ENCODE data around the gene CCDC15. TPM values are rescaled to one million over a fixed set of nuclear protein-coding genes. Genes with fewer than 3 reads are reported as not detected.

The CCDC15 gene
- total and polyA plus RNA-seq, 2 donors (not counting 1 experiment from before 2014, with no cell fraction given): 0.31 to 1.8 TPM

DNA sequence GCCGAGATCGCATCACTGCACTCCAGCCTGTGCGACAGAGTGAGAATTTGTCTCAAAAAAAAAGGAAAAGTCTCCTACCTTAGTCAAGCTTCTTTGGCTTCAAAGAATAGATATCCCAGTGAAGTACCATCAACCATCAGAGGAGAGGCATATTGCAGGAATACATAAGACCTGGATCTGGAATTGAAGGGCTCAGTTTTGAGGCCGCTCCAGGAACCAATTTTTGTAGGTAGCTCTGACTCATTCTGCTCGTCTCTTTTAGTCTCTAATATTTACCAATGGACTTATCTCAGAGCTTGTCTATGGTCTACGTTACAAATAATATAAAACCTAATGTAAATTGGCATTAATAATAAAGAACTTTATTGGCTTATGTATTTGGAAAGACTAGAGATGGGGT is 8.2 kb upstream of the CCDC15 start:
- peaks cover 0 to 6% (median 3%) of the 10 kb centered on the region in 3 donors for H3K9me3 ChIP-seq (ENCODE audit: control extremely low read depth in 1 of 3, control insufficient read depth in 2 of 3, insufficient read depth in 1 of 3, low read length in 2 of 3)
- H3K4me2 ChIP-seq (replicated peaks; ENCODE audit: low read depth, low read length, poor library complexity, severe bottlenecking): no peak overlapping the region
- POLR2A ChIA-PET: no interaction called here
- H3K79me2 ChIP-seq (ENCODE audit: control insufficient read depth, insufficient read depth, low read length): no peaks in the 10 kb centered on the region
- ATAC-seq (ENCODE audit: low read depth): no peak
- no peak overlapping the region for H3K27ac ChIP-seq (ENCODE audit: low read length in 2 of 2)
- peaks cover 6% of the 10 kb centered on the region for H3K9me3 Mint-ChIP-seq (ENCODE audit: insufficient read depth)
- no peak for TF ChIP-seq EZH2 (IDR thresholded peaks at IDR 0.05; ENCODE audit: borderline replicate concordance, insufficient read depth, low read depth, low read length, poor library complexity, severe bottlenecking)
- TF ChIP-seq, protein P1, sequence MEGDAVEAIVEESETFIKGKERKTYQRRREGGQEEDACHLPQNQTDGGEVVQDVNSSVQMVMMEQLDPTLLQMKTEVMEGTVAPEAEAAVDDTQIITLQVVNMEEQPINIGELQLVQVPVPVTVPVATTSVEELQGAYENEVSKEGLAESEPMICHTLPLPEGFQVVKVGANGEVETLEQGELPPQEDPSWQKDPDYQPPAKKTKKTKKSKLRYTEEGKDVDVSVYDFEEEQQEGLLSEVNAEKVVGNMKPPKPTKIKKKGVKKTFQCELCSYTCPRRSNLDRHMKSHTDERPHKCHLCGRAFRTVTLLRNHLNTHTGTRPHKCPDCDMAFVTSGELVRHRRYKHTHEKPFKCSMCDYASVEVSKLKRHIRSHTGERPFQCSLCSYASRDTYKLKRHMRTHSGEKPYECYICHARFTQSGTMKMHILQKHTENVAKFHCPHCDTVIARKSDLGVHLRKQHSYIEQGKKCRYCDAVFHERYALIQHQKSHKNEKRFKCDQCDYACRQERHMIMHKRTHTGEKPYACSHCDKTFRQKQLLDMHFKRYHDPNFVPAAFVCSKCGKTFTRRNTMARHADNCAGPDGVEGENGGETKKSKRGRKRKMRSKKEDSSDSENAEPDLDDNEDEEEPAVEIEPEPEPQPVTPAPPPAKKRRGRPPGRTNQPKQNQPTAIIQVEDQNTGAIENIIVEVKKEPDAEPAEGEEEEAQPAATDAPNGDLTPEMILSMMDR (IDR thresholded peaks at IDR 0.05): no peak
- CTCF ChIA-PET: no interaction called here
- no peaks in the 10 kb centered on the region for H3K36me3 ChIP-seq (replicated peaks in 1 of 2; ENCODE audit: control extremely low read depth in 1 of 2, control insufficient read depth in 1 of 2, extremely low read depth in 1 of 2, insufficient read depth in 2 of 2, low read length in 1 of 2)
- H3K4me1 ChIP-seq (ENCODE audit: control insufficient read depth in 2 of 2, insufficient read depth in 2 of 2, low read length in 2 of 2): no peaks in the 10 kb centered on the region
- no peak overlapping the region for H3K4me3 ChIP-seq (ENCODE audit: control extremely low read depth in 1 of 5, extremely low read depth in 1 of 5, insufficient read depth in 1 of 5, low read depth in 2 of 5, low read length in 4 of 5)
- H3K27ac Mint-ChIP-seq: no peak overlapping the region
- no peak overlapping the region for H3K9ac ChIP-seq (ENCODE audit: low read length)
- peaks cover 30% of the 10 kb centered on the region for H3K27me3 Mint-ChIP-seq
- WGBS (ENCODE audit: insufficient coverage): no CpG with 5 or more reads among the region's 6 CpGs
- intact Hi-C loops (cut with micrococcal nuclease): no loop called here
- no peak overlapping the region for H3K4me3 Mint-ChIP-seq
- no peaks in the 10 kb centered on the region for H3K4me1 Mint-ChIP-seq
- DNase-seq: no peak
- peaks cover 0 to 11% (median 9%) of the 10 kb centered on the region in 4 experiments for H3K27me3 ChIP-seq (replicated peaks in 1 of 4; ENCODE audit: control extremely low read depth in 1 of 4, control insufficient read depth in 3 of 4, insufficient read depth in 4 of 4, low read length in 3 of 4)
- H2AFZ ChIP-seq (ENCODE audit: insufficient read depth, low read depth, low read length, poor library complexity, severe bottlenecking): no peak overlapping the region
- H4K20me1 ChIP-seq (ENCODE audit: control insufficient read depth, insufficient read depth, low read length, poor library complexity, severe bottlenecking): no peaks in the 10 kb centered on the region

DNA sequence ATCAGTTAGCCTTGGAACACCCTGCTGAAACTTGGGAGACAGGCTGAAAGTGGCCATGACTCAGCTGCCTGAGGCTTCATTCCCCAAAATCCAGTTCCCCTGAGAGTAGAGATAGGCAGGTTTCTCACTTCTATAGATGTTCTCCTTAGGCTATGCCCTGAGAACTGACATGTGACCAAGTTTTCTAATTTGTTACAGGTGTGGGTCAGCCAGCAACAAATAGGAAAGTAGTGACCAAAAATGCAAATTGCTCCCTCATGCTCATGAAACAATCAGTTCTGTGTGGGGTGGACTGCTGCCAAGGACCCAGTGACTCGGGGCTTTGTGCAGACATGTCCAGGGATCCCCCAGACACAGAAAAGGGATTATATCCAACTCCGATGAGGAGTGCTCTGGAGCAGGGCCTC is 7.3 kb upstream of the CCDC15 start:
- no peaks in the 10 kb centered on the region for H3K79me2 ChIP-seq (ENCODE audit: control insufficient read depth, insufficient read depth, low read length)
- Mint-ChIP-seq H3K27me3 (peaks cover 26% of the 10 kb centered on the region), H3K4me3 (no peak overlapping the region), H3K27ac (no peak overlapping the region), H3K4me1 (no peaks in the 10 kb centered on the region), H3K9me3 (ENCODE audit: insufficient read depth) (peaks cover 6% of the 10 kb centered on the region)
- TF ChIP-seq, protein P1 (IDR thresholded peaks at IDR 0.05): no peak
- no peak for TF ChIP-seq EZH2 (IDR thresholded peaks at IDR 0.05; ENCODE audit: borderline replicate concordance, insufficient read depth, low read depth, low read length, poor library complexity, severe bottlenecking)
- ATAC-seq (ENCODE audit: low read depth) (no peak), DNase-seq (no peak)
- no peak overlapping the region for H3K27ac ChIP-seq (ENCODE audit: low read length in 2 of 2)
- no peak overlapping the region for H3K4me3 ChIP-seq (ENCODE audit: control extremely low read depth in 1 of 5, extremely low read depth in 1 of 5, insufficient read depth in 1 of 5, low read depth in 2 of 5, low read length in 4 of 5)
- WGBS (ENCODE audit: insufficient coverage): 50% methylated on average over 2 of the region's 2 CpGs
- H3K36me3 ChIP-seq (replicated peaks in 1 of 2; ENCODE audit: control extremely low read depth in 1 of 2, control insufficient read depth in 1 of 2, extremely low read depth in 1 of 2, insufficient read depth in 2 of 2, low read length in 1 of 2): no peaks in the 10 kb centered on the region
- no peak overlapping the region for H3K9ac ChIP-seq (ENCODE audit: low read length)
- ChIA-PET CTCF (no interaction called here), POLR2A (no interaction called here)
- intact Hi-C loops (cut with micrococcal nuclease): no loop called here
- H3K4me1 ChIP-seq (ENCODE audit: control insufficient read depth in 2 of 2, insufficient read depth in 2 of 2, low read length in 2 of 2): no peaks in the 10 kb centered on the region
- H3K4me2 ChIP-seq (replicated peaks; ENCODE audit: low read depth, low read length, poor library complexity, severe bottlenecking): no peak overlapping the region
- H2AFZ ChIP-seq (ENCODE audit: insufficient read depth, low read depth, low read length, poor library complexity, severe bottlenecking): no peak overlapping the region
- H3K9me3 ChIP-seq (ENCODE audit: control extremely low read depth in 1 of 3, control insufficient read depth in 2 of 3, insufficient read depth in 1 of 3, low read length in 2 of 3): peaks cover 0 to 6% (median 3%) of the 10 kb centered on the region in 3 donors
- peaks cover 0 to 11% (median 9%) of the 10 kb centered on the region in 4 experiments for H3K27me3 ChIP-seq (replicated peaks in 1 of 4; ENCODE audit: control extremely low read depth in 1 of 4, control insufficient read depth in 3 of 4, insufficient read depth in 4 of 4, low read length in 3 of 4)
- H4K20me1 ChIP-seq (ENCODE audit: control insufficient read depth, insufficient read depth, low read length, poor library complexity, severe bottlenecking): no peaks in the 10 kb centered on the region

All from B cell (primary cell).